Stimulated activated effector memory CD8-positive, alpha-beta T cell treated with anti-CD3 and anti-CD28 coated beads, Interleukin-12 subunit alpha, Interleukin-12 subunit beta, amount 100 ng/mL, for 72 hours (primary cell): Measurements from ENCODE around the gene APOBEC3F.
A peak's percentile ranks its signal among the peaks of the same experiment; 100 is the strongest.

Source experiments
- ATAC-seq: fragments of 150-1000 bp; cut with Tn5 transposase; 2 replicates; pipeline ENCODE4 v1.10.0; 2021
- DNase-seq, 2 donors: peaks; one replicate each; pipeline ENCODE4 v3.0.0; 2021 to 2022; ENCODE audit warnings: low spot score in 2 of 2
- H3K27ac Mint-ChIP-seq: one replicate; pipeline ENCODE4 v1.8.0; 2022; ENCODE audit warnings: mild to moderate bottlenecking, mixed read lengths
- H3K36me3 Mint-ChIP-seq: one replicate; pipeline ENCODE4 v1.8.0; 2022; ENCODE audit warnings: mild to moderate bottlenecking, mixed read lengths
- H3K4me1 Mint-ChIP-seq: one replicate; pipeline ENCODE4 v1.8.0; 2022; ENCODE audit warnings: mixed read lengths
- H3K4me3 Mint-ChIP-seq: one replicate; pipeline ENCODE4 v1.8.0; 2022; ENCODE audit warnings: mild to moderate bottlenecking, mixed read lengths
- H3K9me3 Mint-ChIP-seq: one replicate; pipeline ENCODE4 v1.8.0; 2022; ENCODE audit warnings: mixed read lengths

APOBEC3F gene

GRCh38 chr22:39089928-39090327, 49.3 kb downstream of the APOBEC3F start:
- Mint-ChIP-seq H3K36me3 (peaks cover 71% of the 10 kb centered on the region), H3K4me3 (peak overlapping the region; percentile 78), H3K27ac (peak overlapping the region; percentile 97), H3K9me3 (no peaks in the 10 kb centered on the region), H3K4me1 (peaks cover 92% of the 10 kb centered on the region)
- ATAC-seq, result no peak
- no peak for DNase-seq

GRCh38 chr22:39090426-39091064, 49.9 kb downstream of the APOBEC3F start:
- peak overlapping the region; percentile 97 for H3K27ac Mint-ChIP-seq
- DNase-seq (peak; percentile 81 to 96), ATAC-seq (peak; percentile 88)
- H3K4me1 Mint-ChIP-seq, result peaks cover 92% of the 10 kb centered on the region
- H3K36me3 Mint-ChIP-seq, result peaks cover 68% of the 10 kb centered on the region
- H3K4me3 Mint-ChIP-seq, result peak overlapping the region; percentile 78
- H3K9me3 Mint-ChIP-seq, result no peaks in the 10 kb centered on the region

GRCh38 chr22:39091126-39092081, 50.7 kb downstream of the APOBEC3F start:
- DNase-seq (peak in 1 of 2 donors; percentile 70), ATAC-seq (no peak)
- H3K36me3 Mint-ChIP-seq, result peaks cover 63% of the 10 kb centered on the region

GRCh38 chr22:39092111-39092862, 51.6 kb downstream of the APOBEC3F start:
- peaks cover 54% of the 10 kb centered on the region for H3K36me3 Mint-ChIP-seq
- peak; percentile 19 for ATAC-seq
- DNase-seq, result peak in 1 of 2 donors; percentile 78
- no peaks in the 10 kb centered on the region for H3K9me3 Mint-ChIP-seq
- H3K4me3 Mint-ChIP-seq, result peak overlapping the region; percentile 78
- peaks cover 92% of the 10 kb centered on the region for H3K4me1 Mint-ChIP-seq
- peak overlapping the region; percentile 97 for H3K27ac Mint-ChIP-seq

More at GRCh38 chr22:39091126-39092081, 50.7 kb downstream of the APOBEC3F start:
- H3K9me3 Mint-ChIP-seq, result no peaks in the 10 kb centered on the region
- H3K4me3 Mint-ChIP-seq, result peak overlapping the region; percentile 78
- peaks cover 93% of the 10 kb centered on the region for H3K4me1 Mint-ChIP-seq
- peak overlapping the region; percentile 97 for H3K27ac Mint-ChIP-seq

GRCh38 chr22:39094717-39095389, 54.2 kb downstream of the APOBEC3F start:
- Mint-ChIP-seq H3K9me3 (no peaks in the 10 kb centered on the region), H3K27ac (peak overlapping the region; percentile 98), H3K4me3 (peak overlapping the region; percentile 87), H3K4me1 (peaks cover 91% of the 10 kb centered on the region), H3K36me3 (peaks cover 50% of the 10 kb centered on the region)
- DNase-seq, result peak in 1 of 2 donors; percentile 59
- ATAC-seq, result no peak

GRCh38 chr22:39095971-39096370, 55.3 kb downstream of the APOBEC3F start:
- no peak for DNase-seq
- peaks cover 89% of the 10 kb centered on the region for H3K4me1 Mint-ChIP-seq
- no peaks in the 10 kb centered on the region for H3K9me3 Mint-ChIP-seq
- peaks cover 39% of the 10 kb centered on the region for H3K36me3 Mint-ChIP-seq
- no peak for ATAC-seq
- H3K27ac Mint-ChIP-seq, result peak overlapping the region; percentile 98
- H3K4me3 Mint-ChIP-seq, result peak overlapping the region; percentile 87

GRCh38 chr22:39097098-39098020, 56.7 kb downstream of the APOBEC3F start, which contains the start of gene APOBEC3H:
Gene APOBEC3H, plus strand, starts transcription at chr22:39097244. Its CDS starts 3,035 bp downstream, at chr22:39100279.
- H3K36me3 Mint-ChIP-seq, result peaks cover 27% of the 10 kb centered on the region
- ATAC-seq, result peak; percentile 8
- H3K4me3 Mint-ChIP-seq, result peak within 1 kb of the TSS; percentile 87
- H3K27ac Mint-ChIP-seq, result peak within 1 kb of the TSS; percentile 98
- DNase-seq, result peak in 1 of 2 donors; percentile 80
- H3K9me3 Mint-ChIP-seq, result no peaks in the 10 kb centered on the region
- peaks cover 79% of the 10 kb centered on the region for H3K4me1 Mint-ChIP-seq

- peak overlapping the region; percentile 87 for H3K4me3 Mint-ChIP-seq
- DNase-seq, result no peak
- H3K4me1 Mint-ChIP-seq, result peaks cover 73% of the 10 kb centered on the region
- H3K9me3 Mint-ChIP-seq, result no peaks in the 10 kb centered on the region
- peaks cover 24% of the 10 kb centered on the region for H3K36me3 Mint-ChIP-seq
- peak overlapping the region; percentile 98 for H3K27ac Mint-ChIP-seq
- no peak for ATAC-seq
These were observed 57.4 kb downstream of the APOBEC3F start for GRCh38 chr22:39098026-39098425.

GRCh38 chr22:39098576-39098975, 57.9 kb downstream of the APOBEC3F start:
- peaks cover 26% of the 10 kb centered on the region for H3K36me3 Mint-ChIP-seq
- no peak for DNase-seq
- peak overlapping the region; percentile 98 for H3K27ac Mint-ChIP-seq
- no peak for ATAC-seq
- H3K4me3 Mint-ChIP-seq, result peak overlapping the region; percentile 87
- H3K9me3 Mint-ChIP-seq, result no peaks in the 10 kb centered on the region
- peaks cover 74% of the 10 kb centered on the region for H3K4me1 Mint-ChIP-seq

GRCh38 chr22:39101226-39101625, 60.6 kb downstream of the APOBEC3F start:
- Mint-ChIP-seq H3K9me3 (no peaks in the 10 kb centered on the region), H3K27ac (peak overlapping the region; percentile 98), H3K4me1 (peaks cover 53% of the 10 kb centered on the region), H3K36me3 (peaks cover 19% of the 10 kb centered on the region), H3K4me3 (peak overlapping the region; percentile 87)
- DNase-seq, result no peak
- no peak for ATAC-seq

GRCh38 chr22:39103431-39103830, 62.8 kb downstream of the APOBEC3F start:
- Mint-ChIP-seq H3K27ac (no peak overlapping the region), H3K4me1 (peaks cover 34% of the 10 kb centered on the region), H3K36me3 (peaks cover 19% of the 10 kb centered on the region), H3K9me3 (no peaks in the 10 kb centered on the region), H3K4me3 (no peak overlapping the region)
- no peak for ATAC-seq
- DNase-seq, result no peak
